ENCODE data around the gene FBXL17. TPM values are rescaled to one million over a fixed set of nuclear protein-coding genes. Genes with fewer than 3 reads are reported as not detected.
"Not testable (repeated sequence)": the region's sequence is repeated elsewhere in the genome, so short reads cannot be mapped to it uniquely, and the experiment has no call there.

The FBXL17 gene
- total RNA-seq, 1 donor from 2014 or later, result 4.2 TPM

GRCh38 chr5:108417166-108417670, 35.3 kb upstream of the FBXL17 start:
- no peak overlapping the region for H3K4me3 ChIP-seq (ENCODE audit: low read depth, low read length)
- DNase-seq (ENCODE audit: low read depth), result no peak

GRCh38 chr5:108415726-108416125, 33.8 kb upstream of the FBXL17 start:
- no peak for DNase-seq (ENCODE audit: low read depth)
- no peak overlapping the region for H3K4me3 ChIP-seq (ENCODE audit: low read depth, low read length)
- no peak for TF ChIP-seq CTCF (conservative IDR thresholded peaks at IDR 0.05; ENCODE audit: low read depth, low read length)

More at GRCh38 chr5:108417166-108417670, 35.3 kb upstream of the FBXL17 start:
- no peak for TF ChIP-seq CTCF (conservative IDR thresholded peaks at IDR 0.05; ENCODE audit: low read depth, low read length)

- TF ChIP-seq CTCF (conservative IDR thresholded peaks at IDR 0.05; ENCODE audit: low read depth, low read length), result no peak
- H3K4me3 ChIP-seq (ENCODE audit: low read depth, low read length), result no peak overlapping the region
- no peak for DNase-seq (ENCODE audit: low read depth)
Measured at GRCh38 chr5:108409786-108410185, 27.9 kb upstream of the FBXL17 start.

GRCh38 chr5:108405201-108405600, 23.3 kb upstream of the FBXL17 start:
- not testable (repeated sequence) for H3K4me3 ChIP-seq (ENCODE audit: low read depth, low read length); DNase-seq (ENCODE audit: low read depth)

- no peak for TF ChIP-seq CTCF (conservative IDR thresholded peaks at IDR 0.05; ENCODE audit: low read depth, low read length)
- no peak overlapping the region for H3K4me3 ChIP-seq (ENCODE audit: low read depth, low read length)
- no peak for DNase-seq (ENCODE audit: low read depth)
Measured at GRCh38 chr5:108398964-108399363, 17.1 kb upstream of the FBXL17 start.

GRCh38 chr5:108396837-108397236, 14.9 kb upstream of the FBXL17 start:
- H3K4me3 ChIP-seq (ENCODE audit: low read depth, low read length); DNase-seq (ENCODE audit: low read depth): not testable (repeated sequence)

GRCh38 chr5:108387758-108388157, 5.9 kb upstream of the FBXL17 start:
- DNase-seq (ENCODE audit: low read depth), result no peak
- no peak overlapping the region for H3K4me3 ChIP-seq (ENCODE audit: low read depth, low read length)
- TF ChIP-seq CTCF (conservative IDR thresholded peaks at IDR 0.05; ENCODE audit: low read depth, low read length), result no peak

GRCh38 chr5:108386345-108387061, 4.6 kb upstream of the FBXL17 start:
- DNase-seq (ENCODE audit: low read depth), result no peak
- no peak overlapping the region for H3K4me3 ChIP-seq (ENCODE audit: low read depth, low read length)
- TF ChIP-seq CTCF (conservative IDR thresholded peaks at IDR 0.05; ENCODE audit: low read depth, low read length), result no peak

Data from epithelial cell of proximal tubule (primary cell).